H9 (cell line): ENCODE measurements around the gene SSPN. TPM values are rescaled to one million over a fixed set of nuclear protein-coding genes. Genes with fewer than 3 reads are reported as not detected.

Source experiments
- DNase-seq: peaks from one replicate; pipeline ENCODE4 v3.0.0-alpha.2; 2017
- H2AFZ ChIP-seq: one replicate; pipeline ENCODE4 v1.6.1; 2013; ENCODE audit warnings: mild to moderate bottlenecking, low read length, control low read depth, moderate library complexity
- H2AK5ac ChIP-seq: 2 replicates; pipeline ENCODE4 v1.6.1; 2013; ENCODE audit warnings: low read length, control low read depth, mixed read lengths; ENCODE audit not compliant: insufficient read length
- H2BK120ac ChIP-seq: one replicate; pipeline ENCODE4 v1.6.1; 2013; ENCODE audit warnings: low read depth, mild to moderate bottlenecking, low read length, control low read depth, inconsistent platforms; ENCODE audit not compliant: poor library complexity, severe bottlenecking
- H2BK12ac ChIP-seq: 2 replicates; pipeline ENCODE4 v1.6.1; 2013; ENCODE audit warnings: low read length, control low read depth, mixed read lengths, low read depth; ENCODE audit not compliant: insufficient read length
- H2BK15ac ChIP-seq: 2 replicates; pipeline ENCODE4 v1.6.1; 2013; ENCODE audit warnings: low read depth, low read length, control low read depth
- H2BK20ac ChIP-seq: one replicate; pipeline ENCODE4 v1.6.1; 2013; ENCODE audit warnings: low read depth, mild to moderate bottlenecking, low read length, control low read depth, inconsistent platforms; ENCODE audit not compliant: poor library complexity, severe bottlenecking
- H2BK5ac ChIP-seq: 2 replicates; pipeline ENCODE4 v1.6.1; 2013; ENCODE audit warnings: low read length, control low read depth, mixed read lengths; ENCODE audit not compliant: insufficient read length
- H3K14ac ChIP-seq: 2 replicates; pipeline ENCODE4 v1.6.1; 2013; ENCODE audit warnings: low read length, control low read depth; ENCODE audit not compliant: insufficient read depth
- H3K18ac ChIP-seq: 2 replicates; pipeline ENCODE4 v1.6.1; 2013; ENCODE audit warnings: low read depth, mild to moderate bottlenecking, mixed read lengths, low read length, control low read depth; ENCODE audit not compliant: insufficient read length
- H3K23ac ChIP-seq: 2 replicates; pipeline ENCODE4 v1.6.1; 2013; ENCODE audit warnings: low read length, control low read depth, mixed read lengths, low read depth; ENCODE audit not compliant: insufficient read length
- H3K23me2 ChIP-seq: 2 replicates; pipeline ENCODE4 v1.6.1; 2013; ENCODE audit warnings: low read depth, mild to moderate bottlenecking, mixed read lengths, low read length, control low read depth; ENCODE audit not compliant: insufficient read length, poor library complexity, severe bottlenecking
- H3K27ac ChIP-seq: 2 replicates; pipeline ENCODE4 v1.5.1; 2013; ENCODE audit warnings: low read length, control low read depth, mixed read lengths, low read depth; ENCODE audit not compliant: insufficient read length
- H3K27me3 ChIP-seq: 2 replicates; pipeline ENCODE4 v1.6.1; 2013; ENCODE audit warnings: low read length, control low read depth, inconsistent platforms; ENCODE audit not compliant: insufficient read depth
- H3K4ac ChIP-seq: 2 replicates; pipeline ENCODE4 v1.6.1; 2013; ENCODE audit warnings: low read depth, mild to moderate bottlenecking, control low read depth, inconsistent platforms, low read length, moderate library complexity
- H3K4me1 ChIP-seq: 2 replicates; pipeline ENCODE4 v1.6.1; 2013; ENCODE audit warnings: low read length, control low read depth, inconsistent platforms; ENCODE audit not compliant: insufficient read depth
- H3K4me2 ChIP-seq: 2 replicates; pipeline ENCODE4 v1.6.1; 2013; ENCODE audit warnings: low read length, control low read depth, mixed read lengths; ENCODE audit not compliant: insufficient read length, insufficient read depth
- H3K56ac ChIP-seq: 2 replicates; pipeline ENCODE4 v1.6.1; 2013; ENCODE audit warnings: low read depth, mild to moderate bottlenecking, mixed read lengths, low read length, control low read depth; ENCODE audit not compliant: insufficient read length
- H3K79me1 ChIP-seq: 2 replicates; pipeline ENCODE4 v1.6.1; 2013; ENCODE audit warnings: low read depth, mild to moderate bottlenecking, moderate library complexity, low read length, control low read depth, inconsistent platforms; ENCODE audit not compliant: insufficient read depth, poor library complexity, severe bottlenecking
- H3K79me2 ChIP-seq: 2 replicates; pipeline ENCODE4 v1.6.1; 2013; ENCODE audit warnings: low read length, control low read depth, inconsistent platforms; ENCODE audit not compliant: insufficient read depth
- H3K9ac ChIP-seq: 2 replicates; pipeline ENCODE4 v1.6.1; 2013; ENCODE audit warnings: low read length, control low read depth, mixed read lengths; ENCODE audit not compliant: insufficient read length; ENCODE audit errors: extremely low read depth
- H3K9me3 ChIP-seq: one replicate; pipeline ENCODE4 v1.6.1; 2013; ENCODE audit warnings: low read depth, low read length, inconsistent platforms; ENCODE audit not compliant: control insufficient read depth
- H3T11ph ChIP-seq: one replicate; pipeline ENCODE4 v1.6.1; 2013; ENCODE audit warnings: mild to moderate bottlenecking, low read length, control low read depth, inconsistent platforms
- H4K20me1 ChIP-seq: one replicate; pipeline ENCODE4 v1.6.1; 2013; ENCODE audit not compliant: control insufficient read depth, insufficient read length, insufficient read depth
- H4K5ac ChIP-seq: 2 replicates; pipeline ENCODE4 v1.6.1; 2013; ENCODE audit warnings: low read depth, mild to moderate bottlenecking, mixed read lengths, low read length, control low read depth; ENCODE audit not compliant: insufficient read length
- H4K8ac ChIP-seq: replicated peaks from 2 replicates; pipeline ENCODE4 v1.6.1; 2013; ENCODE audit warnings: low read length, control low read depth, mixed read lengths, low read depth; ENCODE audit not compliant: insufficient read length
- H4K91ac ChIP-seq: 2 replicates; pipeline ENCODE4 v1.6.1; 2013; ENCODE audit warnings: low read depth, mild to moderate bottlenecking, moderate library complexity, mixed read lengths, low read length, control low read depth; ENCODE audit not compliant: insufficient read length
- H3K27ac Mint-ChIP-seq, 3 experiments: 2 replicates in 2 of 3; 3 replicates in 1 of 3; pipeline ENCODE4 v1.8.0; 2020 to 2021; ENCODE audit warnings: mixed read lengths in 3 of 3, mild to moderate bottlenecking in 1 of 3, moderate library complexity in 1 of 3
- H3K27me3 Mint-ChIP-seq: 2 replicates; pipeline ENCODE4 v1.8.0; 2021; ENCODE audit warnings: low read depth, mild to moderate bottlenecking, moderate library complexity, mixed read lengths
- H3K36me3 Mint-ChIP-seq, 3 experiments: 2 replicates in 2 of 3; 3 replicates in 1 of 3; pipeline ENCODE4 v1.8.0; 2020 to 2021; ENCODE audit warnings: low read depth in 3 of 3, mixed read lengths in 3 of 3; ENCODE audit not compliant: insufficient read depth in 1 of 3
- H3K4me1 Mint-ChIP-seq, 2 experiments: 2 replicates each; pipeline ENCODE4 v1.8.0; 2020; ENCODE audit warnings: mixed read lengths in 2 of 2
- H3K4me3 Mint-ChIP-seq, 2 experiments: 2 replicates in 1 of 2; 3 replicates in 1 of 2; pipeline ENCODE4 v1.8.0; 2020 to 2021; ENCODE audit warnings: mild to moderate bottlenecking in 2 of 2, mixed read lengths in 2 of 2, moderate library complexity in 1 of 2
- H3K9me3 Mint-ChIP-seq, 2 experiments: 2 replicates in 1 of 2; 3 replicates in 1 of 2; pipeline ENCODE4 v1.8.0; 2020; ENCODE audit warnings: mild to moderate bottlenecking in 2 of 2, mixed read lengths in 2 of 2, moderate library complexity in 1 of 2
- CTCF ChIP-seq: fragments of 200-600 bp; sonication (generic); conservative IDR thresholded peaks from 3 replicates; pipeline ENCODE4 v1.8.0; 2021; ENCODE audit warnings: antibody characterized with exemption, mild to moderate bottlenecking
- WGBS: extraction: QIAGEN DNeasy Blood & Tissue Kit; methylation state at CpG from one replicate; pipeline ENCODE4 v1.1.7; 2013; ENCODE audit warnings: missing lambda C conversion rate, low lambda C conversion rate, mixed read lengths; ENCODE audit not compliant: insufficient read length; ENCODE audit errors: extremely low coverage; 5-methylcytosine and 5-hydroxymethylcytosine counted together
- total RNA-seq: library from RNA; stranded (reverse); gene quantifications from 2 replicates; pipeline ENCODE4 v1.2.1, GENCODE V29; 2021

SSPN gene
- total RNA-seq, 1 experiment from 2014 or later: 0.81 TPM

- Histone ChIP-seq H3K79me1 (no peaks in the 10 kb centered on the region), H3K18ac (no peak overlapping the region), H2BK120ac (no peak overlapping the region), H2AFZ (no peak overlapping the region), H3K14ac (no peak overlapping the region), H3K27me3 (peaks cover 8% of the 10 kb centered on the region; the same call in 1 of the 2 replicates), H3K9me3 (no peaks in the 10 kb centered on the region), H4K8ac (no peak overlapping the region), H3K4me2 (no peak overlapping the region), H4K91ac (no peak overlapping the region), H2AK5ac (no peak overlapping the region), H3K23me2 (peaks cover 6% of the 10 kb centered on the region), H3K4ac (no peak overlapping the region), H3K23ac (no peak overlapping the region), H3T11ph (no peak overlapping the region), H4K20me1 (no peaks in the 10 kb centered on the region), H2BK20ac (no peak overlapping the region), H2BK12ac (no peak overlapping the region), H3K79me2 (no peaks in the 10 kb centered on the region), H3K27ac (no peak overlapping the region), H2BK15ac (no peak overlapping the region), H4K5ac (no peak overlapping the region), H2BK5ac (no peak overlapping the region), H3K56ac (no peak overlapping the region), H3K4me1 (peaks cover 2% of the 10 kb centered on the region; the same call in 1 of the 2 replicates), H3K9ac (no peak overlapping the region)
- no peak overlapping the region for H3K27ac Mint-ChIP-seq
- no peaks in the 10 kb centered on the region for H3K36me3 Mint-ChIP-seq
- peaks cover 4 to 10% of the 10 kb centered on the region in 2 experiments; a peak in 2 of 4 replicates for H3K4me1 Mint-ChIP-seq
- H3K9me3 Mint-ChIP-seq: no peaks in the 10 kb centered on the region
- no CpG with 5 or more reads among the region's 4 CpGs for WGBS
- no peak for TF ChIP-seq CTCF
- DNase-seq: no peak
- peaks cover 45% of the 10 kb centered on the region for H3K27me3 Mint-ChIP-seq
- H3K4me3 Mint-ChIP-seq: no peak overlapping the region
Observed at GRCh38 chr12:26198742-26199141, 3.4 kb downstream of the SSPN start.
